ENCODE results near the gene FBXO36.

FBXO36 gene

GRCh38 chr2:230053753-230054478, 131.6 kb downstream of the FBXO36 start:
- no peak for DNase-seq

GRCh38 chr2:230060672-230061293, 138.5 kb downstream of the FBXO36 start:
- DNase-seq: no peak

Measured in activated CD8-positive, alpha-beta memory T cell treated with anti-CD3 and anti-CD28 coated beads, Interleukin-2, amount 50 U/mL, for 4 hours (primary cell).